Measurements from ENCODE around the gene TBC1D9B. TPM values are rescaled to one million over a fixed set of nuclear protein-coding genes. Genes with fewer than 3 reads are reported as not detected.
A peak's percentile ranks its signal among the peaks of the same experiment; 100 is the strongest.

The TBC1D9B gene
- total RNA-seq, 1 experiment from 2014 or later = 70.9 TPM

DNA sequence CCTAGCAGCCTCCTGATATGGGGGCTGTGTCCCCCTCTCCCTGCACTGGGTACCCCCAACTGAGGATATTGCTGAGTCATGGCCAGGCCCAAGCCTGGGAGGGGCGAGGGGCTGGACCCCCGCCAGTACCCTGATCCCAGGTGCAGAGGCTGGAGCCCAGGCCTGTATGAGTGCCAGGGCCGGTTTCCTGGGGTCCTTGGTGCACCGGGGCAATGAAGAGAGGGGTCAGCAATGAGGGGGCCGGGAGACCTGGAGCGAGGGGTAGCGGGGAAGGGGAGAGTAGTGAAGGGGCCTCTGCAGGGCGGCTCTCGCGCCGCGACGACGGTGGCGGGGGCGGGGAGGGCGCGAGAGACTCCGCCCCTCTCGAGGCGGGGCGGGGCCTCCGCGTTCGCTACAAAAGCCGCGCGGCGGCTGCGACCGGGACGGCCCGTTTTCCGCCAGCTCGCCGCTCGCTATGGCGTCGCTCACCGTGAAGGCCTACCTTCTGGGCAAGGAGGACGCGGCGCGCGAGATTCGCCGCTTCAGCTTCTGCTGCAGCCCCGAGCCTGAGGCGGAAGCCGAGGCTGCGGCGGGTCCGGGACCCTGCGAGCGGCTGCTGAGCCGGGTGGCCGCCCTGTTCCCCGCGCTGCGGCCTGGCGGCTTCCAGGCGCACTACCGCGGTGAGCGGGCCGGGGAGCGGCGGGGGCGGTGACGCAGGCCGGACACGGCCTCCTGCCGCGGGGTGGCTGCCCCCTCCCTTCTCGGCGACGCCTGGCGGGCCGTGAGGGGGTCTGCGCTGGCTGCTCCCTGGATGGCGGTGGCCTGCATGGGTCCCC is 87.0 kb downstream of the TBC1D9B start, which contains the start of gene SQSTM1 (continued):
- TF ChIP-seq, protein P1, sequence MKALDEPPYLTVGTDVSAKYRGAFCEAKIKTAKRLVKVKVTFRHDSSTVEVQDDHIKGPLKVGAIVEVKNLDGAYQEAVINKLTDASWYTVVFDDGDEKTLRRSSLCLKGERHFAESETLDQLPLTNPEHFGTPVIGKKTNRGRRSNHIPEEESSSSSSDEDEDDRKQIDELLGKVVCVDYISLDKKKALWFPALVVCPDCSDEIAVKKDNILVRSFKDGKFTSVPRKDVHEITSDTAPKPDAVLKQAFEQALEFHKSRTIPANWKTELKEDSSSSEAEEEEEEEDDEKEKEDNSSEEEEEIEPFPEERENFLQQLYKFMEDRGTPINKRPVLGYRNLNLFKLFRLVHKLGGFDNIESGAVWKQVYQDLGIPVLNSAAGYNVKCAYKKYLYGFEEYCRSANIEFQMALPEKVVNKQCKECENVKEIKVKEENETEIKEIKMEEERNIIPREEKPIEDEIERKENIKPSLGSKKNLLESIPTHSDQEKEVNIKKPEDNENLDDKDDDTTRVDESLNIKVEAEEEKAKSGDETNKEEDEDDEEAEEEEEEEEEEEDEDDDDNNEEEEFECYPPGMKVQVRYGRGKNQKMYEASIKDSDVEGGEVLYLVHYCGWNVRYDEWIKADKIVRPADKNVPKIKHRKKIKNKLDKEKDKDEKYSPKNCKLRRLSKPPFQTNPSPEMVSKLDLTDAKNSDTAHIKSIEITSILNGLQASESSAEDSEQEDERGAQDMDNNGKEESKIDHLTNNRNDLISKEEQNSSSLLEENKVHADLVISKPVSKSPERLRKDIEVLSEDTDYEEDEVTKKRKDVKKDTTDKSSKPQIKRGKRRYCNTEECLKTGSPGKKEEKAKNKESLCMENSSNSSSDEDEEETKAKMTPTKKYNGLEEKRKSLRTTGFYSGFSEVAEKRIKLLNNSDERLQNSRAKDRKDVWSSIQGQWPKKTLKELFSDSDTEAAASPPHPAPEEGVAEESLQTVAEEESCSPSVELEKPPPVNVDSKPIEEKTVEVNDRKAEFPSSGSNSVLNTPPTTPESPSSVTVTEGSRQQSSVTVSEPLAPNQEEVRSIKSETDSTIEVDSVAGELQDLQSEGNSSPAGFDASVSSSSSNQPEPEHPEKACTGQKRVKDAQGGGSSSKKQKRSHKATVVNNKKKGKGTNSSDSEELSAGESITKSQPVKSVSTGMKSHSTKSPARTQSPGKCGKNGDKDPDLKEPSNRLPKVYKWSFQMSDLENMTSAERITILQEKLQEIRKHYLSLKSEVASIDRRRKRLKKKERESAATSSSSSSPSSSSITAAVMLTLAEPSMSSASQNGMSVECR (CRISPR knock-in tag; IDR thresholded peaks at IDR 0.05; ENCODE audit: borderline replicate concordance) = peak; percentile 90; the same call in 1 of the 2 replicates
- TF ChIP-seq ZNF219 (CRISPR knock-in tag; IDR thresholded peaks at IDR 0.05; ENCODE audit: borderline replicate concordance) = no peak
- peak; percentile 55; the same call in 1 of the 2 replicates for TF ChIP-seq FOXK1 (CRISPR knock-in tag; IDR thresholded peaks at IDR 0.05)
- TF ChIP-seq ZNF423 (CRISPR knock-in tag; IDR thresholded peaks at IDR 0.05) = 0 out of 2 replicates have a peak, but pooled peaks have one; percentile 18
- TF ChIP-seq, protein P2, sequence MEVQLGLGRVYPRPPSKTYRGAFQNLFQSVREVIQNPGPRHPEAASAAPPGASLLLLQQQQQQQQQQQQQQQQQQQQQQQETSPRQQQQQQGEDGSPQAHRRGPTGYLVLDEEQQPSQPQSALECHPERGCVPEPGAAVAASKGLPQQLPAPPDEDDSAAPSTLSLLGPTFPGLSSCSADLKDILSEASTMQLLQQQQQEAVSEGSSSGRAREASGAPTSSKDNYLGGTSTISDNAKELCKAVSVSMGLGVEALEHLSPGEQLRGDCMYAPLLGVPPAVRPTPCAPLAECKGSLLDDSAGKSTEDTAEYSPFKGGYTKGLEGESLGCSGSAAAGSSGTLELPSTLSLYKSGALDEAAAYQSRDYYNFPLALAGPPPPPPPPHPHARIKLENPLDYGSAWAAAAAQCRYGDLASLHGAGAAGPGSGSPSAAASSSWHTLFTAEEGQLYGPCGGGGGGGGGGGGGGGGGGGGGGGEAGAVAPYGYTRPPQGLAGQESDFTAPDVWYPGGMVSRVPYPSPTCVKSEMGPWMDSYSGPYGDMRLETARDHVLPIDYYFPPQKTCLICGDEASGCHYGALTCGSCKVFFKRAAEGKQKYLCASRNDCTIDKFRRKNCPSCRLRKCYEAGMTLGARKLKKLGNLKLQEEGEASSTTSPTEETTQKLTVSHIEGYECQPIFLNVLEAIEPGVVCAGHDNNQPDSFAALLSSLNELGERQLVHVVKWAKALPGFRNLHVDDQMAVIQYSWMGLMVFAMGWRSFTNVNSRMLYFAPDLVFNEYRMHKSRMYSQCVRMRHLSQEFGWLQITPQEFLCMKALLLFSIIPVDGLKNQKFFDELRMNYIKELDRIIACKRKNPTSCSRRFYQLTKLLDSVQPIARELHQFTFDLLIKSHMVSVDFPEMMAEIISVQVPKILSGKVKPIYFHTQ (CRISPR knock-in tag; IDR thresholded peaks at IDR 0.05) = no peak
- TF ChIP-seq ZNF317 (CRISPR knock-in tag; IDR thresholded peaks at IDR 0.05; ENCODE audit: borderline replicate concordance, low read depth) = no peak
- 0 out of 2 replicates have a peak, but pooled peaks have one; percentile 8 for TF ChIP-seq ZNF263 (CRISPR knock-in tag; IDR thresholded peaks at IDR 0.05; ENCODE audit: low read depth)
- no peak for TF ChIP-seq ELF4 (CRISPR knock-in tag; IDR thresholded peaks at IDR 0.05; ENCODE audit: low read depth)
- TF ChIP-seq FOXP1 (CRISPR knock-in tag; IDR thresholded peaks at IDR 0.05; ENCODE audit: borderline replicate concordance) = no peak; the same call in 1 of the 2 replicates
- TF ChIP-seq, protein P3, sequence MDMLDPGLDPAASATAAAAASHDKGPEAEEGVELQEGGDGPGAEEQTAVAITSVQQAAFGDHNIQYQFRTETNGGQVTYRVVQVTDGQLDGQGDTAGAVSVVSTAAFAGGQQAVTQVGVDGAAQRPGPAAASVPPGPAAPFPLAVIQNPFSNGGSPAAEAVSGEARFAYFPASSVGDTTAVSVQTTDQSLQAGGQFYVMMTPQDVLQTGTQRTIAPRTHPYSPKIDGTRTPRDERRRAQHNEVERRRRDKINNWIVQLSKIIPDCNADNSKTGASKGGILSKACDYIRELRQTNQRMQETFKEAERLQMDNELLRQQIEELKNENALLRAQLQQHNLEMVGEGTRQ (CRISPR knock-in tag; IDR thresholded peaks at IDR 0.05) = no peak; the same call in 1 of the 2 replicates
- TF ChIP-seq, protein P4, sequence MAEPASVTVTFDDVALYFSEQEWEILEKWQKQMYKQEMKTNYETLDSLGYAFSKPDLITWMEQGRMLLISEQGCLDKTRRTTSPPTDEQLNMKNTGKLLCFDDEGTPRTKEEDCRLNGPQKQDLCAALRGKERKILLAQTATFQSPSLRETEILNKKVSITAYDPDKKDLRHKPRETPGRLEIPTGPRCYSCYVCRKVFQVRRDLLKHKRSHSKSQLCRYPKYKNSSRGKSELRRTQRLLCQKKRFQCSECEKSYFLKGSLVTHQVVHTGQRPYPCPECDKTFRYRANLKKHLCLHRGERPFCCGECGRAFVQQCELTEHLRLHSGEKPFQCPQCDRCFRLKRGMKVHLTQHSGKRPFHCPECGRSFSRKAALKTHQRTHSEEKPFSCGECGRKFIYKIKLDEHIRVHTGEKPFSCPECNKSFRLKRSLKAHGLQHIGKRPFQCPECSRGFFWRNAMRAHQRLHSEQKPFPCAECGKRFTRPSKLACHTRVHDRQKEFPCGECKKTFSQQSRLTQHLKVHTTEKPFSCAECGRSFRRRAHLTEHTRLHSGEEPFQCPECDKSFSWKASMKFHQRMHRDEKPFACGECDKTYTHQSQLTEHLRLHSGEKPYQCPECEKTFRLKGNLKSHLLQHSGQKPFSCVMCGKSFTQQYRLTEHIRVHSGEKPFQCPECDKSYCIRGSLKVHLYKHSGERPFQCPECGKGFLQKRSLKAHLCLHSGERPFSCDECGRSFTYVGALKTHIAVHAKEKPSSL (CRISPR knock-in tag; conservative IDR thresholded peaks at IDR 0.05) = no peak
- peak; percentile 97 for TF ChIP-seq NFE2L1 (CRISPR knock-in tag; IDR thresholded peaks at IDR 0.05)
- no peak for TF ChIP-seq NFATC4 (CRISPR knock-in tag; IDR thresholded peaks at IDR 0.05)
- no peak; the same call in 1 of the 2 replicates for TF ChIP-seq JUN (CRISPR knock-in tag; IDR thresholded peaks at IDR 0.05)
- TF ChIP-seq SOX15 (CRISPR knock-in tag; IDR thresholded peaks at IDR 0.05) = no peak
- TF ChIP-seq, protein P5, sequence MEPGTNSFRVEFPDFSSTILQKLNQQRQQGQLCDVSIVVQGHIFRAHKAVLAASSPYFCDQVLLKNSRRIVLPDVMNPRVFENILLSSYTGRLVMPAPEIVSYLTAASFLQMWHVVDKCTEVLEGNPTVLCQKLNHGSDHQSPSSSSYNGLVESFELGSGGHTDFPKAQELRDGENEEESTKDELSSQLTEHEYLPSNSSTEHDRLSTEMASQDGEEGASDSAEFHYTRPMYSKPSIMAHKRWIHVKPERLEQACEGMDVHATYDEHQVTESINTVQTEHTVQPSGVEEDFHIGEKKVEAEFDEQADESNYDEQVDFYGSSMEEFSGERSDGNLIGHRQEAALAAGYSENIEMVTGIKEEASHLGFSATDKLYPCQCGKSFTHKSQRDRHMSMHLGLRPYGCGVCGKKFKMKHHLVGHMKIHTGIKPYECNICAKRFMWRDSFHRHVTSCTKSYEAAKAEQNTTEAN (CRISPR knock-in tag; IDR thresholded peaks at IDR 0.05) = no peak
- TF ChIP-seq ATF1 (CRISPR knock-in tag; IDR thresholded peaks at IDR 0.05) = peak; percentile 17; the same call in 1 of the 2 replicates
- TF ChIP-seq TEAD1 (CRISPR knock-in tag; IDR thresholded peaks at IDR 0.05) = peak; percentile 28; the same call in 1 of the 2 replicates
- TF ChIP-seq, protein P6, sequence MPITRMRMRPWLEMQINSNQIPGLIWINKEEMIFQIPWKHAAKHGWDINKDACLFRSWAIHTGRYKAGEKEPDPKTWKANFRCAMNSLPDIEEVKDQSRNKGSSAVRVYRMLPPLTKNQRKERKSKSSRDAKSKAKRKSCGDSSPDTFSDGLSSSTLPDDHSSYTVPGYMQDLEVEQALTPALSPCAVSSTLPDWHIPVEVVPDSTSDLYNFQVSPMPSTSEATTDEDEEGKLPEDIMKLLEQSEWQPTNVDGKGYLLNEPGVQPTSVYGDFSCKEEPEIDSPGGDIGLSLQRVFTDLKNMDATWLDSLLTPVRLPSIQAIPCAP (CRISPR knock-in tag; IDR thresholded peaks at IDR 0.05) = peak; percentile 64; the same call in 1 of the 2 replicates
- TF ChIP-seq ZNF416 (CRISPR knock-in tag; IDR thresholded peaks at IDR 0.05) = no peak
- TF ChIP-seq SP1 (CRISPR knock-in tag; conservative IDR thresholded peaks at IDR 0.05) = peak; percentile 77
- TF ChIP-seq GRHL2 (CRISPR knock-in tag; IDR thresholded peaks at IDR 0.05; ENCODE audit: insufficient replicate concordance, severe bottlenecking) = no peak
- TF ChIP-seq, protein P7, sequence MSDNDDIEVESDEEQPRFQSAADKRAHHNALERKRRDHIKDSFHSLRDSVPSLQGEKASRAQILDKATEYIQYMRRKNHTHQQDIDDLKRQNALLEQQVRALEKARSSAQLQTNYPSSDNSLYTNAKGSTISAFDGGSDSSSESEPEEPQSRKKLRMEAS (CRISPR knock-in tag; IDR thresholded peaks at IDR 0.05) = no peak; the same call in 1 of the 2 replicates
- TF ChIP-seq, protein P8, sequence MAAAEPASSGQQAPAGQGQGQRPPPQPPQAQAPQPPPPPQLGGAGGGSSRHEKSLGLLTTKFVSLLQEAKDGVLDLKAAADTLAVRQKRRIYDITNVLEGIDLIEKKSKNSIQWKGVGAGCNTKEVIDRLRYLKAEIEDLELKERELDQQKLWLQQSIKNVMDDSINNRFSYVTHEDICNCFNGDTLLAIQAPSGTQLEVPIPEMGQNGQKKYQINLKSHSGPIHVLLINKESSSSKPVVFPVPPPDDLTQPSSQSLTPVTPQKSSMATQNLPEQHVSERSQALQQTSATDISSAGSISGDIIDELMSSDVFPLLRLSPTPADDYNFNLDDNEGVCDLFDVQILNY (CRISPR knock-in tag; IDR thresholded peaks at IDR 0.05) = peak; percentile 77
